HG03025 (cell line): Measurements from ENCODE around the gene GTF3C2.
"Not testable (repeated sequence)": the region's sequence is repeated elsewhere in the genome, so short reads cannot be mapped to it uniquely, and the experiment has no call there.

Experiments used
- ATAC-seq: cut with Tn5 transposase; IDR thresholded peaks from one replicate; pipeline ENCODE4 v1.9.1; 2021; ENCODE audit warnings: mild to moderate bottlenecking, moderate library complexity; ENCODE audit not compliant: unreplicated experiment, low FRiP score

Gene GTF3C2

DNA sequence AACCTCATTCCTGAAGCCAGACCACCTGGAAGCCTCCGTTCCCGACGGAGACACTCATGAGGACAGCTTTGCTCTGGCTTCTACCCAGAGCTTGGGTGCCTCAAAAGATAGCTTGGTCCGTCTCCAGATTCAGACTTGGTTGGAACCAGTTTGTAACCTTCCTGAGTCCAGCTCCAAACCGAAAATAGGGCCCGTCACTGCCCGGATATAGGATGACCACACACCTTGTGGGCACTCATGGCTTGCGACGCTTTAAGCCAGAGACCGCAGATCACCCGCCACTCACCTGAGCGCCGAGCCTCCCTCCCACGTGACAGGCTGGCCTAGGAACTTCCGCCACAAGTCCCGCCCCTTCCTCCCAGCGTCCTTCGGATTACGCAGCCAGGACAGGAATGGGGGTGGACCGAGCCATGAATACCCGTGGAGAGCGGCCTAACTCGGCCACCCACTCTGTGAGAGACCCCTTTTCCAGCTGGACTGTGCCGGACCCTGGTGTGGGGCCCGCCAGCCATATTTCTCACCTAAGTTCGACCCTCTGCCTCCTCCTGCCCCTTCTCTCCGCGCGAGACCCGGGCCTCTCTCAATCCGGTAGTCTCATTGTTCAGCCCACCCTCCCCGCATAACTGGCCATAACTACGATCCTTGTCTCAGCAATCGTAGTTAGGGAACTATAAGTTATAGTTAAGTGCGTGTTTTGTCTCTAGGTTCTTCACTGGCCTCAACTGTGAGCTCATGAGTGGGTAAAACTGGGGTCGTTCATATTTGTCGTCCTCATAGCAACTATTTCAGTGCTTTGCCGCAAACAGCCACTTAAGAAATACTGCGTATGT lies 33.6 kb downstream of the GTF3C2 start, which contains the start of gene MPV17:
Gene MPV17, minus strand, starts transcription at position 332 of the 830 bp plus-strand sequence. CDS start 580 bp downstream, outside the sequence.
- peak; percentile 89 for ATAC-seq

DNA sequence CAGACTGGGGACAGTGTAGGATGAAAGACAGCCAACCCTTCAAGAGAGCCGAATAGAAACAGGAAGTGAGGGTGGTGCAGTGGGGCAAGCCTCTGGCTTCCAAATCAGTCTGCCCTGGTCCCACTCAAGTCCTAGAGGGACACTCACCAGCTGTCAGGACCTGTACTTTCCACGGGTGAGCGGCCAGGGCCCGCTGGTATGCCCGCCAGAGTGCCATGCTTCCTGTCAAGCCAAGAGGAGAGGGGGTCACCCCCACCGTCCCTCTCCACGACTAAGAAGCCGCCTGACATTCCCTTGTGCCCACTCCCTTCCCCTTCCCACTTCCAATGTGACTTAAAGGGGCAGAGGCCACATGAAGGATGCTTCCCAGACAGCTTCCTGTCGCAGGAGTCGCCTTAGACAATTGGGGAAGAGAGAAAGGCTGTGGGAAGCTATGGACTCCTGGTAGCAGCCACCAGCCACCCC lies 34.2 kb downstream of the GTF3C2 start:
- no peak for ATAC-seq

DNA sequence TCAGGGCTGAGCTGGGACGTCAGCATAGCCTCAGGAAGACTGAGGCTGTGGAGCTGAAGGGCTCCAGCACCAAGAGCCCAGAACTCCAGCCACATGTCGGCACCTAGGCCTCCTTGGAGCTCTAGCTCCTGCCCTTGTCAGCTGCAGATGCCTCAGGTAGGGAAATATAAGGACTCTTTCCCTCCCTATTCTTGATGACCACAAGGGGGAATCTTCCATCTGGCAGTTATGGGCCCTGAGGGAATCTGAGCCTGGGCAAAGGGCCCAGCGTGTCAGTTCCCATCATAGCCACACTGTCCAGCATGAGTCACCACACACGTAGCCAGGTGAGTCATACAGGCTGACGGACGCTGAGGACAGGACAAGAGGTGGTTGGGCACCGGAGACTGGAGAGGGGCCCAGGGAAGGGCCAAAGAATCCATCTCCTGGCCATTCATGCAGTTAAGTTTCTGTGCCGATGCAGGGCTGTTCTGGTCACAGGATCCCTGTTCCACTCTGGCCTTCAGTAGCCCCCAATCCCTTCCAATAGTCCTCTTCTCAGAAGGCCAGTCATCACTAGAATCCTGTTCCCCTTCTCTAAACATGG lies 35.5 kb downstream of the GTF3C2 start:
- ATAC-seq, result no peak

DNA sequence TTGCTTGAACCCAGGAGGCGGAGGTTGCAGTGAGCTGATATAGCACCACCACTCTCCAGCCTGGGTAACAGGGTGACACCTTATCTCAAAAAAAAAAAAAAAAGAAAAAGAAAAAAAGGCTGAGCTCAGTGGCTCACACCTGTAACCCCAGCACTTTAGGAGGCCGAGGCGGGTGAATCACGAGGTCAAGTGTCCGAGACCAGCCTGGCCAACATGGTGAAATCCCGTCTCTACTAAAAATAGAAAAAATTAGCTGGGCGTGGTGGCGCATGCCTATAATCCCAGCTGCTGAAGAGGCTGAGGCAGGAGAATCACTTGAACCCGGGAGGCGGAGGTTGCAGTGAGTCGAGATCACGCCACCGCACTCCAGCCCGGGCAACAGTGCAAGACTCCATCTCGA lies 36.7 kb downstream of the GTF3C2 start:
- ATAC-seq, result not testable (repeated sequence)

DNA sequence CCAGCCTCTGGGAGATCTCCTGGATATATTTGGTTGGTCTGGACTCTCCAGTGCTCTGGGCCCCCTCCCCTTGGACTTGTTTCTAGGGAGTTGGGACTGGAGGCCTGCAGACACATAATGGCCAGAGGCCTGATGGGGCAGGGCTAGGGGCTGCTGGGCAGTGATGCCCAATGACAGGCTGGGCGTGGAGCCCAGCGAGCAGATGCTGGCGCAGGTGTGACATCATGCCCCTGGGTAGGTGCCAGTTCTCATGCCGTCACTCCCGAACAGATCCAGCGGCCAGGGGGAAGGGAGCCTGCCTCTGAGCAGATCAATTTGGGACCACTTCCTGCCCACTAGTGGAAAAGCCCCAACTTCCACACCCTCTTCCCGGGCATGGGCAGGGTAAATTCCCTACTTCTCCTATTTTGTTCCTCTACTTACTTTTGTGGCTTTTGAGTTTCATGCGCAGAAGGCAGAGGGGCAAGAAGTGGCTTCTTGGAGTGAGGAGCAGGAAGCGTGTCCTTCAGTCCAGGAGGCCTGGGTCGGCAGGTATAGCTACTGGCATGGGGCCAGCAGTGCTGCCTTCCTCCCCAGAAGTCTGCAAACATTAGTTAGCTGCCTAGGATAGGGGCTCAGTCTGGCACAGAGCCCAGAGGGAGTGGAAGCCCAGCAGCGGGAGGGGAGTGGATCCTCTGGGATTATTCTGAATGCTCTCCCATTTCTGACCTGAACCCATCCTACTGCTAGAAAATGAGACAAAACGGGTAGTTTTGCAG lies 39.7 kb downstream of the GTF3C2 start:
- ATAC-seq, result no peak

DNA sequence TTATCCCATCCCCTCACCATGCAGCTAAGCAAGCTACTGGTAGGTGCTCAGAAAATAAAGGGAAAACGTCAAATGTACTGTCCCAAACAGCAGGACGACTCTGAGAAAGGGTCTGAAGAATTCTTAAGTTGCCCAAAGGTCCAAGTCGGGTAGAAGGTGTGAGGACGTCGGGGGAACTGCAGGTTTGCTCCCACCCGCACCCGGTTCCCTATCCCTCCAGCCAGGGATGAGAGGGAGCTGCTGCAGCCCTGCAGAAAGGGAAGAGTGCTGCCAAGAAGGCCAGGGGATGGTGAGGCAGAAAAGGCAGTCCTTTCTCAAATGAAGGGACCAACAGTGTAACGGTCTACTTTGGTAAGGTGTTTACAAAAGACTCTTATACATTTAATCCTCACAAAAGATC lies 41.4 kb downstream of the GTF3C2 start:
- ATAC-seq, result no peak

DNA sequence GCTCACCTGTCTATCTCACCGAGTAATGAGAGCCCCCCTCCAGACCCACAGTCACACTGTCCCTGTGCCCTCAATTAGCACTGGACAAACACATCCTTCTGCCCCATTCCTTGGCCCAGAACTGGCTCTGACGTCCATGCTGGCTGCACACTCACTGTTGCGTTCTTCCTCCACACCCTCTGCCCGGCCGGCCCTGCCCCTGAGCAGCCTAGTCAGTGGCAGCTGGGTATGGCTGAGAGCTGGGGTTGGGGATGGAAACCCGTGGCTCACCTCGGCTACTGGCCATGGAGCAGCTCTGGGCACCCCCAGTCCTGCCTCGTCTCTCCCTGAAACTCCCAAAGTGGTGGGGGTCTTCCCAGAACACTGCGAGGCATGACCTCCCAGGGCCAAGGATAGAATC lies 41.9 kb downstream of the GTF3C2 start:
- ATAC-seq, result no peak

DNA sequence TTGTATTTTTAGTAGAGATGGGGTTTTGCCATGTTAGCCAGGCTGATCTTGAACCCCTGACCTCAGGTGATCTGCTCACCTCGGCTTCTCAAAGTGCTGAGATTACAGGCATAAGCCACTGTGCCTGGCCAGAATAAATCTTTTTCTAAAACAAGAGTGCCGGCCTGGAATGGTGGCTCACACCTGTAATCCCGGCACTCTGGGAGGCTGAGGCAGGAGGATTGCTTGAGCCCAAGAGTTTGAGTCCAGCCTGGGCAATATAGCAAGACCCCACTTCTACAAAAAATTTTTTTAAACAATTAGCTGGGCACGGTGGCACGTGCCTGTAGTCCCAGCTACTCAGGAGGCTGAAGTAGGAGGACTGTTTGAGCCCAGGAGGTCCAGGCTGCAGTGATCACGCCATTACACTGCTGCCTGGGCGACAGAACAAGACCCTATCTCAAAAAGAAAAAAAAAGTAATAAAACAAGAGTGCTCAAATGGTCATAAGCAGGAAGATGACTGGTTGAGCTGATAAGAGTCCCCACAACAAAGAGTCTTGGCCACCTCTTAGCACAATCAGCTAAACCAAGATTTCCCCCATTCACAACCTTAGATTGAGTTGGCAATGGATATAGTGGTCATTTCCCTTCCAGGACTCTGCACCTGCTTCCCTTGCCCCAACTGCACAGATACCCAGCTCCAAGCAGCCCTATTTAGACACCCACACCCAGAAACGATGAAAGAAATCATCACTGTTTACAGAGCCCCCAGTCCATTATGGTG lies 42.5 kb downstream of the GTF3C2 start:
- no peak for ATAC-seq

DNA sequence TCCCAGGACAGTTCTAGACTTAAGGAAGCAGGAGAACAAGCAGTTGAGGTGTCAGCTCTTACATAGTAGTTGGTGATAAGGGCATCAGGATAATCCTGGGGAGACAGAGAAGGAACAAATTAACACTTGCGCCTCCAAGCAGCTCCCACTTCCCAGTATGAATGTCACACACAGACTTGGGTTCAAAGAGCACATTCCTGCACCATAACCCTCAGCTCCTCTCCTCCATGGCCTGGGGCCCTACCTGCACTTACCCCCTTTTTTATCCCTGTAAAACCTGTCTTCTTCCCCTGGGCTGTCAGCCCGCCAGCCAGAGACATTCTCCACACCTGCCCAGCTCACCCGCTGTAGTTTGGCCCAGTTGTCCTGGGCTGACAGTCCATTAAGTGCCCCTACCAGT lies 44.4 kb downstream of the GTF3C2 start:
- ATAC-seq, result no peak

DNA sequence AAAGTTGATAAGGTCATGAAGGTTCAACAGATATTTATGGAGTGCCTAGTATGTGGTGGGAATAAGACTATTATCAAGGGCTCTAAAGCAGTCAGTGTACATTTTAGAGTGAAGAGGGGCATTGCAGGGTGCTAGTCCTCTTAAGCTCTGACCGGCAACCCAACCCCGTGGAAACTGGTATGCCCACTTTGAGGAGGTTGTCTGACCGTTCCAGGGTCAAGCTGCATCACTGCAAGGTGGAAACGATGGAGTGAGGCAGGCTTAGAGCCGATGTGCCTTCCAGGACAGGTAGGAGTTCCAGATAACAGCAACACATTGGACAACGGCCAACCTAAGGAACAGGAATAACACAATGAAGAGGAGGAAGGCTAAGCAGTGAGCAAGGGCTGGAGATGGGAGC lies 46.9 kb downstream of the GTF3C2 start:
- no peak for ATAC-seq

DNA sequence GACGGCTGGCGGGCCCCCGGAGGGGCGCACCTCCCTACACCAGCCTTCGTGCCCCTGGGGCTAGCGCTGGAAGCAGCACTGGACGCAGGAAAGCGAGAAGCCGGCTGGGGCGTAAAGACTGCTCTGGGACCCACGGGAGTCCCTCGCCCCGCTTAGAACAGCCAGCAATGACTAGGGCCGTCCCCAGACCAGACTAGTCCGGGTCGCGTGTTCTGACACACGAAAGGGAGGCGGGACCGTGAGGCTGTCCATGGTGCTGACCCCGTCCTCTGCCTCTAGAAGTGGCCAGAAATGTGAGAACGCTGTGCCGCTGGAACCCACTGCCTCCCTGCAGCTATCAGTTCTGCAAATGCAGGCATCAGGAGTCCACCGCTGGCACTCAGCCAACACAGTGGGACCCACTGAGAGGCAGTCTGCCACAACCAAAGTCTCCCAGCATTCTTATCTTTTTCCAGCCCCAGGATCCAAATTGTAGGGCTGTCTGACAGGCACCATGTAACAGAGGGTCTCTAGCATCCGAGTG lies 48.1 kb downstream of the GTF3C2 start, which contains the start of gene UCN:
Gene UCN, minus strand, starts transcription at position 87 of the 523 bp plus-strand sequence. CDS start 550 bp downstream, outside the sequence.
- no peak for ATAC-seq

DNA sequence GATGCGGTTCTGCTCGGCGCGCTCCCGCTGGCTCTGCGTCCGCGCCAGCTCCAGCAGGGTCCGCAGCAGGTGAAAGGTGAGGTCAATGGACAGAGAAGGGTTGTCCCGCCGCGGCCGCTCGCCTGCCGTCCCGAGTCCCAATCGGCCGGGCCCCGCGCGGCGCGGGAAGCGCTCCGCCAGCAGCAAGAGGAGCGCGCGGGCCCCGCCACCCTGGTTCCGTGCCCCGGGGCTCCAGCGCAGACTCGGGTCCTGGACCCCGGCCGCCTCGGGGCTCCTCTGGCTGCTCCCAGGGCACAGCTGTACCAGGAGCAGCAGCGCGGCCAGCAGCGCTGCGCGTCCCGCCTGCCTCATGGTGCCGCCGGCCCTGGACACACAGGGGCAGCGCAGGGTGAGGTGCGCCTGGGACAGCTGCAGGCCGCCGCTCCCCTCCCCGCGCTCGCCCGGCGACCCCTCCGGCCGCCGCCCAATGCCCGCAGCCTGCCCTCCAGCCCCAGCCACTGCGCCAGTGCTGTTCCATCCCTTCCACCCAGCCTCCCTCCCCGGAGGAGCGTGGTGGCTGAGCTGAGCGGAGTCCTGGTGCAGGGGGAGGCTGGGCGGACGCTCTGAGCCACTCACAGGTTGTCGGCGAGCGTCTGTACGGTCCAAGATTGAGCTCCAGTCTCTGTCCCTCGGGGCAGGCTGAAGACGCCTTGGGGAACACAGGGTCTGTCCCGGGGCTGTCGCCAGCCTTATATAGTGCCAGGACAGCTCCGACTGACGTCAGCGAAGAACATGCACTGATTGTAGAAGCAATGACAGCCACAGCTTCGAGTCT lies 48.8 kb downstream of the GTF3C2 start:
- ATAC-seq, result no peak

DNA sequence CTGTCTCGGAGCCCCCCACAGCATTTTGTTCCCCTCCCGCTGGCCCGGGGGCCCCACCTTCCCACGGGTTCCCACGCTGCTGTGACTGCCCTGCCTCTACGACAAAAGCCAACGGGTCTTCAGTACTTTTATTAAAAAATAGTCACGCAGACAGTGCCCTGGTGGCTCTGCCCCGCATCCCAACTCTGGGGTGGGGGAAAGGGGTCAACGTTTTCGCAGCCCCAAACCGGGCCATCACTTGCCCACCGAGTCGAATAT lies 49.3 kb downstream of the GTF3C2 start:
- no peak for ATAC-seq

DNA sequence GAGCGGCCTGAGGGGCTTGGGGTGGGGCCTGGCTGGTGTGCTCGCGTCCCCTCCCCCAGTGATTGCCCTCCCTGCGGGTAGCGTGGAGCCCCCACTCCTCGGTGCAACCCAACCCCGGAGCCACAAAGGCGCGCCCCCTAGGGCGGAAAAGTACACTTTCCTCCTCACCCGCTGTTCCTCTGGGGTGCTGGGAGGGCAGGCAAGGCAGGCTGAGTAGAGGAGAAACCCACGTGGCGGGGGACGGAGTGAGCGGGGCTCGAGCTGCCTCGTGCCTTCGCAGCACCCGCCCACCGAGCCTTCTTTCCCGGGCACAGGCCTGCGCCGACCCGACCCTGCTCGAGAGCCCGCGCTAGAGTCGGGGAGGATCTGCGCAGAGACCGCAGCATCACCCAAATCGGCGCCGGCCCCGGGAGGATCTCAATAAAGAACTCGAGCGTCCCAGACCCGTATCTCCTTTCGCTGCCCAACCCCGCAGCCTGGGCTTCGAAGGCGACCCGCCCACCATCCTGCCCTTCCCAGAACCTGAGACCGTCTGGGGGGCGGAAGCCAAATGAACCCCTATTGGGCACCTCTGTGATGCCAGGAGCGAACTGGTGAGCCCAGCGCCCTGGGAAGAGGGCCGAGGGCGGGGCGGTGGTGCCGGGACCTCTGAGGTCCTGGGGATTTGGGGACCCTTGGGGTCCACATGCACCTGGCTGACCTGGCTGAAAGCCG lies 49.8 kb downstream of the GTF3C2 start:
- no peak for ATAC-seq

DNA sequence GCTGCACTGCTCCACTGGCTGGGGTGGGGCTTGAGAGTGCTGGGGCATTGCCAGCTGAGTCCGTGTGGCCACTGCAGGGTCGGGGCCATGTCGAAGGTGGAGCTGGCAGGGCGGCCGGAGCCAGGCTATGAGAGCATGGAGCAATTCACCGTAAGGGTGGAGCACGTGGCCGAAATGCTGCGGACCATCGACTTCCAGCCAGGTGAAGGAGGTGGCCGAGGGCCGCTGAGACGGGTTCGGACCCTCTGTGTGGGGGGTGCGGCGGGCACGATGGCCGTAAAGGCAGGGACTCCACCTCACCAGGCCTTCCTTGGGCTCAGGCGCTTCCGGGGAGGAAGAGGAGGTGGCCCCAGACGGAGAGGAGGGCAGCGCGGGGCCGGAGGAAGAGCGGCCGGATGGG lies 50.4 kb downstream of the GTF3C2 start:
- no peak for ATAC-seq

DNA sequence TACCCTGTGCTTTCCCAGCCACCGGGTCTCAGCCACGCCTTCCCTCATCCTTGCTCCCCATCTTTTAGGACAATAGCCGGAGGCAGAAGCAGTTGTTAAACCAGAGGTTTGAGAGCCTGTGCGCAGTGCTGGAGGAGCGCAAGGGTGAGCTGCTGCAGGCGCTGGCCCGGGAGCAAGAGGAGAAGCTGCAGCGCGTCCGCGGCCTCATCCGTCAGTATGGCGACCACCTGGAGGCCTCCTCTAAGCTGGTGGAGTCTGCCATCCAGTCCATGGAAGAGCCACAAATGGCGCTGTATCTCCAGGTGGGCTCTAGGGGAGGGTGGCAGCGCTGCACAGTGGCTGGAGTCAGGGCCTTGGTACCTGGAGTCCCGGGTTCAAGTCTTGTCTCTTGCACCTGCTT lies 51.0 kb downstream of the GTF3C2 start:
- no peak for ATAC-seq

DNA sequence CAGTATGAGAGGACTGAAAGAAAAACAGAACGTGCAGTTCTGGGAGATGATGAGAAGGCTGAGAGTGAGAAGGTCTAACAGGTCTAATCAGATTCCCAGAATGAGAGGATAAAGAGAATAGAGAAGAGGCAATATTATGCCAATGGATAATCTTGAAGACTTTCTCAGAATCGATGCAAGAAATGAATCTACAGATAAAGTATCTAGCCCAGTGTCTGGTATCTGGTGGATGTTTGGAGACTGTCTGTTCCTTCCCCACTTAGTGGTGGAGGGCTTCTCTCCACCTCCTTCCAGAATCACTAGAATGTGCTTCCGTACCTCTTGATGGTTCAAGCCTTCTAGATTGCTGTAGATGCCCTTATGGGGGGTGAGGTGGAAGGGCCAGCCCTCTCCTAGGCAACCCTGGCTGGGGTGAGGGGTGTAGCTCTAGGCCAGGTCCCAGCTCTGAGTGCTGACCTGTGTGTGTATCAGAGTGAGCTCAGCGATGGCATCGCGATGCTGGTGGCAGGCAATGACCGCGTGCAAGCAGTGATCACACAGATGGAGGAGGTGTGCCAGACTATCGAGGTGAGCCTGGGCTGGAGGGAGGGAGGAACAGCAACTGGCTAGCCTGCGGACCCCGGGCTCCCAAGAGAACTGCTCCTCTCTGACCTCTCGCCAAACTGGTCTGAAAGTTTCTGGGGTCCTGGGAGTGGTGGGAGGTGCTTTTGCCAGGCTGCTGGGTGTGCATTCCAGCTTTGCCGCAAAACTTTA lies 51.9 kb downstream of the GTF3C2 start:
- no peak for ATAC-seq
